HG03575 (cell line): ENCODE results near the gene NDST1.

Experiments
- ATAC-seq: cut with Tn5 transposase; IDR thresholded peaks from one replicate; pipeline ENCODE4 v1.9.1; 2021; ENCODE audit not compliant: unreplicated experiment, insufficient number of reproducible peaks, low FRiP score; ENCODE audit errors: extremely low read depth

The NDST1 gene

GRCh38 chr5:150519560-150519945 lies 11.6 kb downstream of the NDST1 start:
- ATAC-seq: no peak

- no peak for ATAC-seq
Observed at GRCh38 chr5:150519978-150520377, 12.0 kb downstream of the NDST1 start.

- no peak for ATAC-seq
Observed at GRCh38 chr5:150520747-150521521, 13.0 kb downstream of the NDST1 start.

- no peak for ATAC-seq
Observed at GRCh38 chr5:150521522-150521817, 13.5 kb downstream of the NDST1 start.

GRCh38 chr5:150521939-150522503 lies 14.1 kb downstream of the NDST1 start:
- no peak for ATAC-seq

GRCh38 chr5:150522504-150523414 lies 14.8 kb downstream of the NDST1 start:
- ATAC-seq: no peak

- no peak for ATAC-seq
Observed at GRCh38 chr5:150523472-150524350, 15.8 kb downstream of the NDST1 start.

GRCh38 chr5:150525163-150525562 lies 17.2 kb downstream of the NDST1 start:
- no peak for ATAC-seq

GRCh38 chr5:150525781-150526180 lies 17.9 kb downstream of the NDST1 start:
- no peak for ATAC-seq

- no peak for ATAC-seq
Observed at GRCh38 chr5:150527038-150527437, 19.1 kb downstream of the NDST1 start.

GRCh38 chr5:150527808-150528207 lies 19.9 kb downstream of the NDST1 start:
- ATAC-seq: no peak

GRCh38 chr5:150528924-150529546 lies 21.1 kb downstream of the NDST1 start:
- no peak for ATAC-seq

GRCh38 chr5:150529555-150529954 lies 21.6 kb downstream of the NDST1 start:
- no peak for ATAC-seq

GRCh38 chr5:150530423-150530822 lies 22.5 kb downstream of the NDST1 start:
- ATAC-seq: no peak

- no peak for ATAC-seq
Observed at GRCh38 chr5:150530951-150531588, 23.1 kb downstream of the NDST1 start.

GRCh38 chr5:150531686-150532085 lies 23.8 kb downstream of the NDST1 start:
- no peak for ATAC-seq

- no peak for ATAC-seq
Observed at GRCh38 chr5:150532151-150532550, 24.2 kb downstream of the NDST1 start.

- ATAC-seq: no peak
Observed at GRCh38 chr5:150532996-150533395, 25.1 kb downstream of the NDST1 start.
